Astrocyte (in vitro differentiated cells and primary cell): ENCODE data around the gene TRIM44. TPM values are rescaled to one million over a fixed set of nuclear protein-coding genes. Genes with fewer than 3 reads are reported as not detected.

Experiments
- DNase-seq: peaks from one replicate; pipeline ENCODE4 v3.0.0-alpha.2; 2010; ENCODE audit warnings: low read depth
- FAIRE-seq: peaks from 2 replicates; lab custom pipeline; 2011; peaks lifted over from hg19 to GRCh38; lab: Jason Lieb, UNC
- H2AFZ ChIP-seq: 2 replicates; pipeline ENCODE4 v1.6.0; 2012; ENCODE audit warnings: low read depth, low read length, inconsistent platforms
- H3K27ac ChIP-seq: 2 replicates; pipeline ENCODE4 v1.5.1; 2011; ENCODE audit warnings: low read depth, low read length, inconsistent platforms
- H3K27me3 ChIP-seq: 2 replicates; pipeline ENCODE4 v1.6.0; 2011; ENCODE audit warnings: low read length, inconsistent platforms; ENCODE audit not compliant: insufficient read depth
- H3K36me3 ChIP-seq: 2 replicates; pipeline ENCODE4 v1.5.1; 2011; ENCODE audit warnings: low read length, inconsistent platforms; ENCODE audit not compliant: insufficient read depth
- H3K4me1 ChIP-seq: 2 replicates; pipeline ENCODE4 v1.5.1; 2011; ENCODE audit warnings: low read length, inconsistent platforms; ENCODE audit not compliant: insufficient read depth
- H3K4me2 ChIP-seq: 2 replicates; pipeline ENCODE4 v1.6.0; 2012; ENCODE audit warnings: low read length, inconsistent platforms
- H3K4me3 ChIP-seq: 2 replicates; pipeline ENCODE4 v1.5.1; 2011; ENCODE audit warnings: low read depth, mild to moderate bottlenecking, low read length, inconsistent platforms; ENCODE audit not compliant: insufficient read depth
- H3K79me2 ChIP-seq: 2 replicates; pipeline ENCODE4 v1.6.0; 2012; ENCODE audit warnings: mild to moderate bottlenecking, low read length, inconsistent platforms; ENCODE audit not compliant: insufficient read depth
- H3K9ac ChIP-seq: 2 replicates; pipeline ENCODE4 v1.6.0; 2012; ENCODE audit warnings: mild to moderate bottlenecking, low read length, inconsistent platforms
- H3K9me3 ChIP-seq: 2 replicates; pipeline ENCODE4 v1.5.1; 2012; ENCODE audit warnings: low read depth, mild to moderate bottlenecking, low read length, inconsistent platforms; ENCODE audit not compliant: insufficient read depth
- H4K20me1 ChIP-seq: 2 replicates; pipeline ENCODE4 v1.6.0; 2012; ENCODE audit warnings: low read length, inconsistent platforms; ENCODE audit not compliant: insufficient read depth
- H3K27ac Mint-ChIP-seq: one replicate; pipeline ENCODE4 v1.8.0; 2021; ENCODE audit warnings: mild to moderate bottlenecking, mixed read lengths; ENCODE audit not compliant: unreplicated experiment
- H3K27me3 Mint-ChIP-seq: one replicate; pipeline ENCODE4 v1.8.0; 2021; ENCODE audit warnings: low read depth, mixed read lengths; ENCODE audit not compliant: unreplicated experiment
- H3K36me3 Mint-ChIP-seq: one replicate; pipeline ENCODE4 v1.8.0; 2021; ENCODE audit warnings: low read depth, mixed read lengths; ENCODE audit not compliant: unreplicated experiment
- H3K4me1 Mint-ChIP-seq: one replicate; pipeline ENCODE4 v1.8.0; 2021; ENCODE audit warnings: low read depth, mixed read lengths; ENCODE audit not compliant: unreplicated experiment
- H3K4me3 Mint-ChIP-seq: one replicate; pipeline ENCODE4 v1.8.0; 2021; ENCODE audit warnings: mild to moderate bottlenecking, moderate library complexity, mixed read lengths; ENCODE audit not compliant: unreplicated experiment
- H3K9me3 Mint-ChIP-seq: one replicate; pipeline ENCODE4 v1.8.0; 2021; ENCODE audit warnings: mild to moderate bottlenecking, mixed read lengths; ENCODE audit not compliant: unreplicated experiment
- EZH2 ChIP-seq: IDR thresholded peaks from 2 replicates; pipeline ENCODE4 v1.6.1; 2012; ENCODE audit warnings: mild to moderate bottlenecking, low read length, inconsistent platforms; ENCODE audit not compliant: insufficient read depth
- total RNA-seq: library from RNA; stranded (reverse); gene quantifications from 2 replicates; pipeline ENCODE4 v1.2.1, GENCODE V29; 2021
- TF ChIP-seq, protein P1 (sequence below): IDR thresholded peaks from 2 replicates; pipeline ENCODE4 v1.5.1; 2011; ENCODE audit warnings: low read depth, mild to moderate bottlenecking, inconsistent platforms, low read length, moderate library complexity; ENCODE audit not compliant: insufficient read depth

TRIM44 gene
- total RNA-seq, 1 donor from 2014 or later = 61.0 TPM

GRCh38 chr11:35763301-35763700 is 100.7 kb downstream of the TRIM44 start:
- no peak overlapping the region for H2AFZ ChIP-seq
- no peak overlapping the region for H3K27ac ChIP-seq
- H3K36me3 ChIP-seq = no peaks in the 10 kb centered on the region
- H3K4me2 ChIP-seq = no peak overlapping the region
- TF ChIP-seq, protein P1, sequence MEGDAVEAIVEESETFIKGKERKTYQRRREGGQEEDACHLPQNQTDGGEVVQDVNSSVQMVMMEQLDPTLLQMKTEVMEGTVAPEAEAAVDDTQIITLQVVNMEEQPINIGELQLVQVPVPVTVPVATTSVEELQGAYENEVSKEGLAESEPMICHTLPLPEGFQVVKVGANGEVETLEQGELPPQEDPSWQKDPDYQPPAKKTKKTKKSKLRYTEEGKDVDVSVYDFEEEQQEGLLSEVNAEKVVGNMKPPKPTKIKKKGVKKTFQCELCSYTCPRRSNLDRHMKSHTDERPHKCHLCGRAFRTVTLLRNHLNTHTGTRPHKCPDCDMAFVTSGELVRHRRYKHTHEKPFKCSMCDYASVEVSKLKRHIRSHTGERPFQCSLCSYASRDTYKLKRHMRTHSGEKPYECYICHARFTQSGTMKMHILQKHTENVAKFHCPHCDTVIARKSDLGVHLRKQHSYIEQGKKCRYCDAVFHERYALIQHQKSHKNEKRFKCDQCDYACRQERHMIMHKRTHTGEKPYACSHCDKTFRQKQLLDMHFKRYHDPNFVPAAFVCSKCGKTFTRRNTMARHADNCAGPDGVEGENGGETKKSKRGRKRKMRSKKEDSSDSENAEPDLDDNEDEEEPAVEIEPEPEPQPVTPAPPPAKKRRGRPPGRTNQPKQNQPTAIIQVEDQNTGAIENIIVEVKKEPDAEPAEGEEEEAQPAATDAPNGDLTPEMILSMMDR = no peak
- no peak for TF ChIP-seq EZH2
- H3K27me3 ChIP-seq = no peaks in the 10 kb centered on the region
- H3K36me3 Mint-ChIP-seq = peaks cover 7% of the 10 kb centered on the region
- no peak overlapping the region for H3K4me3 Mint-ChIP-seq
- no peak overlapping the region for H3K27ac Mint-ChIP-seq
- H3K4me1 ChIP-seq = no peaks in the 10 kb centered on the region
- H3K9ac ChIP-seq = no peak overlapping the region
- FAIRE-seq = no peak
- no peaks in the 10 kb centered on the region for H3K9me3 ChIP-seq
- no peak overlapping the region for H3K4me3 ChIP-seq
- H3K9me3 Mint-ChIP-seq = peaks cover 3% of the 10 kb centered on the region
- H3K27me3 Mint-ChIP-seq = no peaks in the 10 kb centered on the region
- peaks cover 8% of the 10 kb centered on the region for H3K79me2 ChIP-seq
- no peak for DNase-seq
- peaks cover 54% of the 10 kb centered on the region for H4K20me1 ChIP-seq
- H3K4me1 Mint-ChIP-seq = peaks cover 5% of the 10 kb centered on the region

DNA sequence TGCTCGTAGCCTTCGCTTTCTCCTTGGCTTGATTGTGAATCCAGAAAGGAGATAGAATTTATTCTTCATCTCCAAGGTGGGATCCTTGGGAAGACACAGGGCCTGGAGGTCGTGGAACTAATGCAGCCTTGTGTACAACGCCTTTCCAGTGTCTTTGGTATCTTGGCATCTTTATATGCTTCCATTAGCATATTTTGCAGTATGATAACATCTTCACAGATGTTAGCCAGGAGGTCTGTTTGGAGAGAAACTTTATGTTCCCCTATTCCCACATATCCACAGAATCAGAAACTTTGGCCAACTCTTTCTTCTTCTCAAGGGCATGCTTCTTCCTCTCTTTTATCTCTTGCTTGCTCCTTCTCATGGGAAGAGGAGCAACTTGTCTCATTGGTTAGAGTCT is 101.2 kb downstream of the TRIM44 start:
- Histone ChIP-seq H3K9ac (no peak overlapping the region), H3K27me3 (no peaks in the 10 kb centered on the region), H3K4me1 (no peaks in the 10 kb centered on the region), H3K36me3 (no peaks in the 10 kb centered on the region), H3K9me3 (no peaks in the 10 kb centered on the region), H3K79me2 (peaks cover 9% of the 10 kb centered on the region), H3K4me3 (no peak overlapping the region), H3K27ac (no peak overlapping the region), H2AFZ (no peak overlapping the region), H4K20me1 (peaks cover 54% of the 10 kb centered on the region), H3K4me2 (no peak overlapping the region)
- H3K4me3 Mint-ChIP-seq = no peak overlapping the region
- no peak overlapping the region for H3K27ac Mint-ChIP-seq
- DNase-seq = no peak
- peaks cover 5% of the 10 kb centered on the region for H3K4me1 Mint-ChIP-seq
- TF ChIP-seq, protein P1 = no peak
- no peak for TF ChIP-seq EZH2
- FAIRE-seq = no peak
- H3K27me3 Mint-ChIP-seq = no peaks in the 10 kb centered on the region
- H3K36me3 Mint-ChIP-seq = peaks cover 7% of the 10 kb centered on the region
- peaks cover 2% of the 10 kb centered on the region for H3K9me3 Mint-ChIP-seq

DNA sequence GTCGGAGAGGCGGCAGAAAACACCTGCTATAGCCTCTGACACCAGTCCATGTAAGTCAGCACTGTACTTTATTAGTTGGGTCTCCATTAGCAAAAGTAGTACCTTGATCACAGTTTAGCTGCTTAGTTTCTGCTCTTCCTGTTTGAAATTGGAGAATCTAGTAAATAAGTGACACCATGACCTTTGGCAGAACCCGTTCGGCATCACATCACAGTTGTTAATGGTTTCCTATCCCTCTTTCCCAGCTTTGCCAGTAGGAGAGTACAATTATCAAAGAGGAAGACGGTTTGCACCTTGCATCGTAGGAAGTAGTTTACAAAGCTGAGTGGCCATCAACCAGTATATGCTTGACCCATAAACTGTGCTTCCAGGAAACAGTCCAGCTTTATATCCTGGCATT is 101.8 kb downstream of the TRIM44 start:
- no peak overlapping the region for H3K27ac Mint-ChIP-seq
- no peaks in the 10 kb centered on the region for H3K9me3 ChIP-seq
- TF ChIP-seq, protein P1 = no peak
- no peak for TF ChIP-seq EZH2
- H3K9me3 Mint-ChIP-seq = no peaks in the 10 kb centered on the region
- H3K4me1 ChIP-seq = no peaks in the 10 kb centered on the region
- H3K27me3 ChIP-seq = no peaks in the 10 kb centered on the region
- H3K4me3 ChIP-seq = no peak overlapping the region
- H3K79me2 ChIP-seq = peaks cover 15% of the 10 kb centered on the region
- H3K36me3 Mint-ChIP-seq = peaks cover 4% of the 10 kb centered on the region
- no peaks in the 10 kb centered on the region for H3K27me3 Mint-ChIP-seq
- no peak overlapping the region for H3K4me2 ChIP-seq
- FAIRE-seq (no peak), DNase-seq (no peak)
- no peak overlapping the region for H3K27ac ChIP-seq
- H2AFZ ChIP-seq = no peak overlapping the region
- H3K9ac ChIP-seq = no peak overlapping the region
- H3K36me3 ChIP-seq = no peaks in the 10 kb centered on the region
- no peak overlapping the region for H3K4me3 Mint-ChIP-seq
- H4K20me1 ChIP-seq = peaks cover 60% of the 10 kb centered on the region
- H3K4me1 Mint-ChIP-seq = peaks cover 5% of the 10 kb centered on the region
